Activated CD8-positive, alpha-beta memory T cell treated with anti-CD3 and anti-CD28 coated beads for 1 hour (primary cell): ENCODE measurements around the gene NUTM2F.
"Not testable (repeated sequence)": the region's sequence is repeated elsewhere in the genome, so short reads cannot be mapped to it uniquely, and the experiment has no call there.

ENCODE experiments used
- DNase-seq, 2 donors: peaks; one replicate each; pipeline ENCODE4 v3.0.0-alpha.2; 2020; ENCODE audit warnings: low read depth in 1 of 2; ENCODE audit errors: extremely low read depth in 1 of 2

NUTM2F gene, protein sequence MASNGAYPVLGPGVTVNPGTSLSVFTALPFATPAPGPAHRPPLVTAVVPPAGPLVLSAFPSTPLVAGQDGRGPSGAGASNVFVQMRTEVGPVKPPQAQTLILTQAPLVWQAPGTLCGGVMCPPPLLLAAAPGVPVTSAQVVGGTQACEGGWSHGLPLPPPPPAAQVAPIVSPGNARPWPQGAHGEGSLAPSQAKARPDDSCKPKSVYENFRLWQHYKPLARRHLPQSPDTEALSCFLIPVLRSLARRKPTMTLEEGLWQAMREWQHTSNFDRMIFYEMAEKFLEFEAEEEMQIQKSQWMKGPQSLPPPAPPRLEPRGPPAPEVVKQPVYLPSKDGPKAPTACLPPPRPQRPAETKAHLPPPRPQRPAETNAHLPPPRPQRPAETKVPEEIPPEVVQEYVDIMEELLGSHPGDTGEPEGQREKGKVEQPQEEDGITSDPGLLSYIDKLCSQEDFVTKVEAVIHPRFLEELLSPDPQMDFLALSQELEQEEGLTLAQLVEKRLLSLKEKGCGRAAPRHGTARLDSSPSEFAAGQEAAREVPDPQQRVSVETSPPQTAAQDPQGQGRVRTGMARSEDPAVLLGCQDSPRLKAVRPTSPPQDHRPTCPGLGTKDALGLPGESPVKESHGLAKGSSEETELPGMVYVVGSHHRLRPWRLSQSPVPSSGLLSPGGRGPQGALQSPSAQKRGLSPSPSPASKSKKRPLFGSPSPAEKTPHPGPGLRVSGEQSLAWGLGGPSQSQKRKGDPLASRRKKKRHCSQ

DNA sequence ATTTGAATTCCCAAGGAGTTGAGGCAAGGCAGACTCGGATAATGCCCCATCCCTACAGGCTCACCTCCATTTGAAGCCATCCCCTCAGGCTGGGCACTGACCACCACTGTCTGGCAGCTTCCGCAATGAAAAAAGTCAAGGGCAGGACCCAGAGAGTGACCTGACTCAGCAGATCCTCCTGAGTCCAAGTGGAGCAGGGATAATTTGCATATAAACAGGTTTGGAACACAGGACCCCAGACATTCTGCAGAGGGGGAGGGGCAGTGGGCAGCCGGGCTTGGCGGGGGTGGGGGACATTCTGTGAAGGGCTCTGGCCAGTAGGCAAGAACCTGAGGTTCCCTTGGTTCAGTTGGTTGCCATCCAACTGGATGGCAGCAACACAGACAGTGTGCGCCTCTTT, at the start of gene NUTM2F:
TSS of gene NUTM2F (minus strand) at position 101 of the 400 bp plus-strand sequence. CDS start at position 80, 21 bp downstream.
- not testable (repeated sequence) for DNase-seq

DNA sequence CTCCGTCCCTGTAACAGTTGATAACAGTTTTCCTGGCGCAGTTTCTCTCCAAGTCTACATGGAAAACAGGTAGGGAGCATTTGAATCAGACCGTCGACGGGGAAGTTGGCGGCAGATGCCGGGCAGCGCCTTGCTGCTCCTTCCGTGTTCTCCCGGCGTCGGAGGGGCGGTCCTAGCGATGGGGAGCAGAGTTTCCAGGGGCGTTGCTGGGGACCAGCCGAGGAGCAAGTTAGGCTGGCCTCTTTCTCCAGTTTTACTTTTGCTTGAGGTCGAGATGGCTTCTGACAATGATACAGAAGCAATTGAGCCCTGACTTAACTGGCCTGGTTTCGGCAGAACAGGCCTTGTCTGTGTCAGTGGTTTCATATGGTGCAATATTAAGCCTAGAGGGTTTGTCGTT, 46.8 kb upstream of the NUTM2F start:
- not testable (repeated sequence) for DNase-seq

DNA sequence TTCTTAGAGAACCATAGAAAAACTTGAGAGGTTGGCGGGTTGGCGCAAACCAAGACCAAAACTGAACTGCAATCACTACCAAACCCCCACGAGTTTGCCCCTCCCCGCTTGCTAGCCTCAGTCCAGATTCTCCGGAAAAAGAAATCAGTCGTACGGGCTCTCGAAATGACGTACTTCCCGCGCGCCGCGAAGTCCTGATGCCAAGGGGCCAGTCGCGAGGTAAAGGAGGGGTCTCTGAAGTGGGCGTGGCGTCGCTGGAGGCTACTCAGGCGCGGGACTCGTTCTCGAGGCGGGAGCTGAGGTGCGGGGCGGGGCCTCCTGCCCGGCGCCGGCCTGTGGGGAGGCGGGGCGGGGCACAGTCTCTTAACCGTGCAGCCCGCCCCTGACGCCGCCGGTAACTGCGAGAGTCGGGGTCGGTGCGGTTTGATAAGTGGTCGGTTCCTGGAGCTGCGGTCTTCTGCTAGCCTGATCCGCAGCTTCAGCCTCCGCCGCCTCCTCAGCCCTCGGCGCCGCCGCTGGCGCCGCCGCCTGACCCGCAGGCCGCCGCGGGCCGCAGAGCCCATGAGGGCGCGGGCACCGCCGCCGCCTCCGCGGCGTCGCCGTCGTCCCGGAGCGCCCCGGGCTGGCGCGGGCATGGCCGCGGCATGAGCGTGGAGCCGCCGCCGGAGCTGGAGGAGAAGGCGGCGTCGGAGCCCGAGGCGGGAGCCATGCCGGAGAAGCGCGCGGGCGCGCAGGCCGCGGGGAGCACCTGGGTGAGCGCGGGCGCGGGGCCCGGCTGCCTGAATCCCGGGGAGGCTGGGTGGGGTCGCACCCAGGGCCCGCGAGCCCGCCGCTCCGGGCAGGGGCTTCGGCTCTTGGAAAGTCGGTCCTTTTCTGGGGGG, 46.0 kb upstream of the NUTM2F start:
- peak; percentile 60 to 76 for DNase-seq

- not testable (repeated sequence) for DNase-seq
These were observed 45.3 kb upstream of the NUTM2F start for GRCh38 chr9:94373779-94374175.

DNA sequence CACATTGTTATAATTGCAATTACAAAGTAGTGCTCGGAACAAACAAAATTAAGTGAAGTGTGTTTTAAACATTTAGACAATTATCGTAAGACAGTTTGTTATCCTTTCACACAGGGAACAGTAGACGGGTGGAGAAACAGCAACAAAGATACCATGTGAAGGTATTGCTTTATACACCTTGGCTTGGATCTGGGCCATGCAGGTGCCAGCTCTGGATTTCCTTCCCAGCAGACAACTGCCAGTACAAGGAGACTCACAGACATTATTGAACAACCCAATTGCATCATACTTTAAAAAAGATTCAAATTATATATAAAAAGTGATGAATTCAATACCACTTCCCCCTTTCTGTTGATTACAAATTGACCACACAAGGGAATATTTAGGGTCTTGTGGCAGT, 41.8 kb upstream of the NUTM2F start:
- DNase-seq: not testable (repeated sequence)

GRCh38 chr9:94364093-94364614, 35.7 kb upstream of the NUTM2F start:
- not testable (repeated sequence) for DNase-seq

DNA sequence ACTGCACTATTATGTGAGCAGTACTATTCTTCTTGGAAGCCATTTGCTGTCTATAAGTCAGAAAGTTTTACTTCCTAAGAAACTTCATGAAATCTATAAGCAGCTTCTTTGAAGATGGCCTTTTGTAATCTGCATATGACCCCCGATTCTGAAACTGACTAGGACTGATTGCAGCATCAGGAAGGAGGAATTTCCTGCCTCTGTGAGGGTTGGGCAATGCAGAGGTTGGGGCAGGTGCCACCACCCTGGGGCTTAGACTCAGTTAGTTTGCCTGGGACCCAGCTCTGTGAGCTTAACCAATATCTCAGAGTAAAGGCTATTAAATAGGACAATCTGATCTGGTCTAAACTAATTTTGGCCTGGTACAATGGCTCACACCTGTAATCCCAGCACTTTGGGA, 28.7 kb upstream of the NUTM2F start:
- not testable (repeated sequence) for DNase-seq

DNA sequence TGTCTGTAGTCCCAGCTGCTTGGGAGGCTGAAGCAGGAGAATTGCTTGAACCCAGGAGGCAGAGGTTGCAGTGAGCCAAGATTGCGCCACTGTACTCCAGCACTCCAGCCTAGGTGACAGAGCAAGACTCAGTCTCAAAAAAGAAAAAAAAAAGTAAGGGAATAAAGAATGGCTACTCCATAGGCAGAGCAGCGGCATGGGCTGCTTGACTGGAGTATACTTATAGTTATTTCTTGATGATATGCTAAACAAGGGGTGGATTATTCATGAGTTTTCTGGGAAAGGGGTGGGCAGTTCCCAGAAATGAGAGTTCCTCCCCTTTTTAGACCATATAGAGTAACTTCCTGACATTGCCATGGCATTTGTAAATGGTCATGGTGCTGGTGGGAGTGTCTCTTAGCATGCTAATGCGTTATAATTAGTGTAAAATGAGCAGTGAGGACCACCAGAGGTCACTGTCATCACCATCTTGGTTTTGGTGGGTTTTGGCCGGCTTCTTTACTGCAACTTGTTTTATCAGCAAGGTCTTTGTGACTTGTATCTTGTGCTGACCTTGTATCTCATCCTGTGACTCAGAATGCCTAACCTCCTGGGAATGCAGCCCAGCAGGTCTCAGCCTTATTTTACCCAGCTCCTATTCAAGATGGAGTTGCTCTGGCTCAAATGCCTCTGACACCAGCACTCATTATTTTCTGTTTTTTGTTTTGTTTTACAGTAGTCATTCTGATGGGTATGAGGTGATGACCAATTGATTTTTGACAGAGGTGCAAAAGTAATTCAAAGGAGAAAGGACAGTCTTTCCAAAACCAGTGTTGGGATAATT, 23.7 kb upstream of the NUTM2F start:
- not testable (repeated sequence) for DNase-seq

GRCh38 chr9:94348754-94349153, 20.3 kb upstream of the NUTM2F start:
- DNase-seq: not testable (repeated sequence)

DNA sequence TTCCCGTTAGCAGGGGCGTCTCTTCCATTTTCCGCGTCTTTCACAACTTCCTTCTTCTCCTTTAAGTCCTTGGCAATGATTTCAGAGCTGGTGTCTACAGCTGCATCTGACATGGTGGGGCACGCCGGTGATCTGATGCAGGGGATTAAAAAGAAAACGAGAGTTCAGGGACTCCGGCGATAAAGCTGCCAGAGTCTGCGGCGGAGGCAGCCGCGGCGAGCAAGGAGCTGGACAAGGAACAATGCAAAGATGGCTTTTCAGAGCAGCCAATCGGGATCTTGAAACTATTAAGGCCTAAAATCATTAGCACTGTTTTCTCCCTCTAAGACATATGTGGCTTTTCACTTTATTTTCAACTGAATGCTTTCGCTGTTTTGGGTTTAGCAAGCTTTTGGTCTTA, 19.0 kb upstream of the NUTM2F start:
- not testable (repeated sequence) for DNase-seq

GRCh38 chr9:94341703-94342102, 13.3 kb upstream of the NUTM2F start:
- not testable (repeated sequence) for DNase-seq

DNA sequence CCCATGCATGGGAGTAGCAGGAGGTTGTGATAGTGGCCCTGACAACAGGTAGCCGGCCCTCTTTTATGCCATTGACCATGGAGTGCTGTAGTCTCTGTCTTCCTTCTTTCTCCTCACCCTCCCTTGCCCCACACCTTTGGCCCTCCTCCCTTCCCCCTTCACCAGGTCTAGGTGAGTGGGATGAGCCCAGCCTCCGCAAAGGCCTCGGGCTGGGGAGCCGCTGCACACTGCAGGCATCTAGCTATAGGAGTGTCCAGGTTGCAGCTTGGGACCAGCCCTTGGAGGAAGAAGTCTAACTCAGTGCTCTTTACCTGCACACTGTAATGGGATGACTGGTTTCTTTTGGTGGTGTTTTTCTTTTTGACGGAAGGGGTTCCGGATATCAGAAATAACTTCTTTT, 12.3 kb upstream of the NUTM2F start:
- DNase-seq: not testable (repeated sequence)

DNA sequence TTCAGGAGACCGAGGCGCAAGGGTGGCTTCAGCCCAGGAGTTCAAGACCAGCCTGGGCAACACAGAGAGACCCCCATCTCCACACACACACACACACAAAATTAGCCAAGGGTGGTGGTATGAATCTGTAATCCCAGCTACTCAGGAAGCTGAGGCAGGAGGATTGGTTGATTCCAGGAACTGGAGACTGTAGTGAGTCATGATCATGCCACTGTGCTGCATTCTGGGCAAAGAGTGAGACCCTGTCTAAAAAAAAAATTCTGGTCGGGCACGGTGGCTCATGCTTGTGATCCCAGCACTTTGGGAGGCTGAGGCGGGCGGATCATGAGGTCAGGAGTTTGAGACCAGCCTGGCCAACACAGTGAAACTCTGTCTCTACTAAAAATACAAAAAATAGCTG, 11.2 kb upstream of the NUTM2F start:
- DNase-seq: not testable (repeated sequence)

- not testable (repeated sequence) for DNase-seq
These were observed 10.3 kb upstream of the NUTM2F start for GRCh38 chr9:94338723-94339122.

GRCh38 chr9:94336445-94336844, 8.0 kb upstream of the NUTM2F start:
- not testable (repeated sequence) for DNase-seq

DNA sequence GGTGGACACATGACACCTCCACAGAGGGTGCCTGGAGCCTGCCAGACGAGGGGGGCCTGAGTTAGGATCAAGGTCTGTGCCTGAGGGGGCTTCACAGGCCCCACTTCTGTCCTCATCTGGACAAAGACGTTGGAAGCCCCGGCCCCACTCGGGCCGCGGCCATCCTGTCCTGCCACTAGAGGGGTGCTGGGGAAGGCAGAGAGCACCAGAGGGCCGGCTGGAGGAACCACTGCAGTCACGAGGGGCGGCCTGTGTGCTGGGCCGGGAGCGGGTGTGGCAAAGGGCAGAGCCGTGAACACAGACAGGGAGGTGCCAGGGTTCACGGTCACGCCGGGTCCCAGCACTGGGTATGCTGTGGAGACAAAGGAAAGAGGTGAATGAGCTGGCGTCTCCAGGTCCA, 2.9 kb downstream of the NUTM2F start:
- DNase-seq: not testable (repeated sequence)

DNA sequence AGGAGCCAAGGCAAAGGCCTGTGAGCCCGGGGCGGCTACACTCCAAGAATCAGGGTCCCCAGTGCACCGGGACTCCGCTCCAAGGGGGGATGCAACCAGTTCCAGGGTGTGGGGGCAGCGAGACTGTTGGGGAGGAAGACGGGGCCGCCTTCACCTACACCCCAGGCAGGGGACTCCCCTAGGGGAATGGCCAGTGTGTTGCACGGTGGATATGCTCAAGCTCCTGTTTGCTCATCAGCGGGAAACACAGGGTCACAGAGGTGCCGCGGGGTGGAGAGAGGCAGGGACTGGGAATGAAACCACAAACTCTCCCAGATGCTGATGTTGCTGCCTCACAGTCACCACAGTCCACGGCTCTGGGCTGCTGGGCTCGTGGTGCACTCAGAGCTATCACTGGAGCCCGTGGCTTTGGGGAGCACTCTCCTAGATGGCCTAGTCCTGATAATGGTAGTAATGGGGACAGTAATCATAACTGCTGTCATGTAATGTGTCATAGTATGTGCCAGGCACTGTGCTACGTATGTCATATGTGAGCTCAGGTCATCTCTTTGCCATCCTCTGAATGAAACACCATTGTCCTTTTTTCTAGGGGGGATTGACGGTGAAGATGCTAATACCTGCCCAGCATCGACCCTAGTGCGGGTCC, 5.2 kb downstream of the NUTM2F start:
- not testable (repeated sequence) for DNase-seq

DNA sequence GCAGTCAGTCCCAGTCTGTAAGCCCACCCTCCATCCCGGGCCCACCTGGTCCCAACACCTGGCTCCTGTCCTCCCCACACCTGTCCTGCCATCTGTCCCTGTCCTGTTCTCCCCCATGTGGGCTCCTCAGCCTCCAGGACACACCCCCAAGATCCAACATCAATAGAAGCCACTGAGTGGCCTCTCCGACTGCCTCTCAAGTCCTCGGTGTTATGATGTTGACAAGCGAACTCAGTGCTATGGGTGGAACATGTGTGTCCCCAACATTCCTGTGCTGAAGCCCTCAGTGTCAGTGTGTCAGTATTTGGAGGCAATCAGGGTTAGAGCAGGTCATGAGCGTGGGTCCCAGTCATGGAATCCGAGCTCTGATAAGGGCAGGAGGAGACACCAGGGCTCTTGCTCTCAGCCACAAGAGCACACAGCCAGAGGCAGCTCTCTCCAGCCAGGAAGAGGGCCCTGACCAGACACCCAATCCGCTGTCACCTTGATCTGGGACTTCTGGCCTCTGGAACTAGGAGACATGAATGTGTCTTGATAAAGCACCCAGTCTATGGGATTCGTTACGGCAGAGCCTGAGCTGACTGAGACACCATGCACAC, 6.0 kb downstream of the NUTM2F start:
- DNase-seq: not testable (repeated sequence)
